DOHH2 (cell line): ENCODE measurements around the gene ALDH6A1.

ENCODE experiments used
- H3F3A ChIP-seq: fragments of 200-600 bp; sonication (generic), shearing (Covaris generic); 2 replicates; pipeline ENCODE4 v1.6.0; 2016; ENCODE audit warnings: antibody characterized with exemption, mild to moderate bottlenecking; ENCODE audit not compliant: control insufficient read depth, insufficient read depth
- H3K27ac ChIP-seq: fragments of 200-600 bp; sonication (generic); 2 replicates; pipeline ENCODE4 v1.5.1; 2014; ENCODE audit warnings: low read depth, mild to moderate bottlenecking, low read length, moderate library complexity
- H3K27me3 ChIP-seq: fragments of 200-600 bp; sonication (generic); 2 replicates; pipeline ENCODE4 v1.6.1; 2014; ENCODE audit warnings: mild to moderate bottlenecking, low read length, mixed read lengths; ENCODE audit not compliant: control insufficient read depth
- H3K36me3 ChIP-seq: fragments of 200-600 bp; sonication (generic); 2 replicates; pipeline ENCODE4 v1.6.1; 2014; ENCODE audit warnings: mild to moderate bottlenecking, low read length, moderate library complexity, mixed read lengths; ENCODE audit not compliant: control insufficient read depth
- H3K4me1 ChIP-seq: fragments of 200-600 bp; sonication (generic); 2 replicates; pipeline ENCODE4 v1.6.1; 2014; ENCODE audit warnings: mild to moderate bottlenecking, low read length, mixed read lengths; ENCODE audit not compliant: control insufficient read depth
- H3K4me2 ChIP-seq: fragments of 200-600 bp; sonication (generic); 2 replicates; pipeline ENCODE4 v1.6.0; 2014; ENCODE audit warnings: mild to moderate bottlenecking, low read length, moderate library complexity
- H3K4me3 ChIP-seq: fragments of 200-600 bp; sonication (generic); 2 replicates; pipeline ENCODE4 v1.5.1; 2014; ENCODE audit warnings: mild to moderate bottlenecking, low read length, mixed read lengths
- H3K79me2 ChIP-seq: fragments of 200-600 bp; sonication (generic); 2 replicates; pipeline ENCODE4 v1.6.1; 2014; ENCODE audit warnings: mild to moderate bottlenecking, low read length, mixed read lengths; ENCODE audit not compliant: control insufficient read depth
- H3K9me2 ChIP-seq: fragments of 200-600 bp; sonication (generic); replicated peaks from 2 replicates; pipeline ENCODE4 v1.6.1; 2014; ENCODE audit warnings: mild to moderate bottlenecking, low read length, mixed read lengths; ENCODE audit not compliant: control insufficient read depth
- H3K9me3 ChIP-seq: fragments of 200-600 bp; sonication (generic); 2 replicates; pipeline ENCODE4 v1.6.1; 2014; ENCODE audit warnings: antibody characterized with exemption, low read length, mixed read lengths; ENCODE audit not compliant: control insufficient read depth, insufficient read depth
- H4K20me1 ChIP-seq: fragments of 200-600 bp; sonication (generic); 2 replicates; pipeline ENCODE4 v1.6.0; 2014; ENCODE audit warnings: low read depth, mild to moderate bottlenecking, antibody characterized with exemption, low read length, moderate library complexity; ENCODE audit not compliant: control insufficient read depth, insufficient read depth
- CTCF ChIP-seq: fragments of 200-600 bp; sonication (generic); IDR thresholded peaks from one replicate; pipeline ENCODE4 v1.5.1; 2014; ENCODE audit warnings: antibody characterized with exemption, mild to moderate bottlenecking, low read depth, low read length; ENCODE audit not compliant: poor library complexity, severe bottlenecking
- EZH2phosphoT487 ChIP-seq: fragments of 200-600 bp; sonication (generic); IDR thresholded peaks from 2 replicates; pipeline ENCODE4 v1.6.1; 2017; ENCODE audit warnings: borderline replicate concordance, mild to moderate bottlenecking, antibody characterized with exemption, low read length, moderate library complexity, mixed read lengths

Gene ALDH6A1

GRCh38 chr14:74080820-74081460 is 3.3 kb downstream of the ALDH6A1 start:
- H3K4me2 ChIP-seq: no peak overlapping the region
- no peaks in the 10 kb centered on the region for H3K27me3 ChIP-seq
- no peaks in the 10 kb centered on the region for H3K9me2 ChIP-seq
- no peaks in the 10 kb centered on the region for H4K20me1 ChIP-seq
- H3K27ac ChIP-seq: no peak overlapping the region
- H3K79me2 ChIP-seq: peaks cover 10% of the 10 kb centered on the region
- TF ChIP-seq EZH2phosphoT487 (no peak), CTCF (no peak)
- H3K36me3 ChIP-seq: no peaks in the 10 kb centered on the region
- H3K4me3 ChIP-seq: no peak overlapping the region
- no peaks in the 10 kb centered on the region; the same call in 1 of the 2 replicates for H3F3A ChIP-seq
- no peaks in the 10 kb centered on the region for H3K9me3 ChIP-seq
- peaks cover 16% of the 10 kb centered on the region for H3K4me1 ChIP-seq

GRCh38 chr14:74077401-74077800 is 6.9 kb downstream of the ALDH6A1 start:
- Histone ChIP-seq H3K27ac (no peak overlapping the region), H3F3A (no peaks in the 10 kb centered on the region; the same call in 1 of the 2 replicates), H3K36me3 (no peaks in the 10 kb centered on the region), H3K9me3 (no peaks in the 10 kb centered on the region), H3K4me2 (no peak overlapping the region), H3K9me2 (no peaks in the 10 kb centered on the region), H3K27me3 (no peaks in the 10 kb centered on the region), H4K20me1 (no peaks in the 10 kb centered on the region), H3K4me1 (no peaks in the 10 kb centered on the region), H3K79me2 (no peaks in the 10 kb centered on the region), H3K4me3 (no peak overlapping the region)
- TF ChIP-seq CTCF (no peak), EZH2phosphoT487 (no peak)

- Histone ChIP-seq H3K36me3 (no peaks in the 10 kb centered on the region), H3K4me2 (no peak overlapping the region), H3K9me3 (no peaks in the 10 kb centered on the region), H3K27ac (no peak overlapping the region), H3K9me2 (no peaks in the 10 kb centered on the region), H3K79me2 (no peaks in the 10 kb centered on the region), H3K27me3 (no peaks in the 10 kb centered on the region), H3K4me3 (no peak overlapping the region), H4K20me1 (no peaks in the 10 kb centered on the region), H3F3A (no peaks in the 10 kb centered on the region), H3K4me1 (no peaks in the 10 kb centered on the region)
- TF ChIP-seq CTCF (no peak), EZH2phosphoT487 (no peak)
These were observed 18.3 kb downstream of the ALDH6A1 start for GRCh38 chr14:74065746-74066575.
